ENCODE data around the gene GLCE.
"Not testable (repeated sequence)": the region's sequence is repeated elsewhere in the genome, so short reads cannot be mapped to it uniquely, and the experiment has no call there.

Gene GLCE

DNA sequence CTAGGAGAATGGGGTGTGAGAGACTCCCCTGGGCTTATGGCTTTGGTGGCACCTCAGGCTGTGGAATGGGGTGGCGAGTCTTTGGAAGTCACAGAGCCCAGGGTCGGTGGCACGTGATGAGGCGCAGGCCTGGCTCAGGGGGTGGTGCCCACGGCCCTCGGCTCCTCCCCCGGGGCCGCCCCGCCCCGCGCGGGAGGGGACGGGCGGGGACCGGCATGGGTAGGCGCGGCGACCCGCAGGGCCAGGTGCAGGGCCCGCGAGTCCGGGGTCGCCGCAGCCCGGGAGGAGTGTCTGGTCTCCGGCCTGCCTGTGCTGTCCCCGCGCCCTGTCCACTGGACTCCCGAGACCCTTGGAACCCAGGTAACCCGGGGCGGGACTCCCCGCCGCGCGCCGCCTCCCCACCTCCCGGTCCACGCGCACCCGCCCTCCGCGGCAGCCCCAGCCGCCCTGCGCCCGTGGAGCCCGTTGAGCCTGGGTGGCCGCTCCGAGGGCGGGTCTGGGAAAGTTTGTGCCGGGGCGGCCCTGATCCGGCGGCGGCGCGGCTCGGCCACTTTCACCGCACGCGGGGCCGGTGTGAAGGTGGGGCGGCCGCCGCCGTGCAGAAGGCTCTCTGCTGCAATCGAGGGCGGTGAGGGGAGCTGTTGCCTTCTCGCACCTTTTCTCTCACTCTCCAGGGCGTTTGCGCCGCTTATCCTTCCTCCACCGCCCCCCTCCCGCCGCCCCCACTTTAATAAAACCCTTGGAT is 138.4 kb downstream of the GLCE start, which contains the start of gene PAQR5:
TSS of gene PAQR5 (plus strand) at position 216 of the 745 bp plus-strand sequence. CDS start 61,169 bp downstream, outside the sequence.
- DNase-seq (ENCODE audit: low spot score): peak; percentile 52

DNA sequence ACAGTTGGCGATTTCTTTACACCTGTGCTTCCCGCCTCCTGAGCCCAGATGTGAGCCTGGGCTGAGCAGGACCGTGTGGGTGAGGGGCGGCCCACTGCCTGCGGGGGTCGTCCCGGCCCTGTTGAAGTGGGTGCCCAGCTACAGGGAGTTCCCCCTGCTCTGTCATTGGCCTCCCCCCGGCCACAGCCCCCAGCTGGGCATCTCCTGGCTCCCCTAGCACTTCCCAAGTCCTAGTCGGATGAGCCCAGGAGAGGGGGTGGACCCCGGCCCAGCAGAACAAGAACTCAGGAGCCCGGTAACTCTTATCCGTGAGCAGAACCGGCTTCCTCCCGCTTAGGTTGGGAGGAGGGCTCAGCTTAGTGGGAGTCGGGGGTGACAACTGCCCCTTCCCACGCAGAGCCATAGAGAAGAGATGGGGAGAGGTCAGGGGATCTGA is 139.0 kb downstream of the GLCE start:
- no peak for DNase-seq (ENCODE audit: low spot score)

DNA sequence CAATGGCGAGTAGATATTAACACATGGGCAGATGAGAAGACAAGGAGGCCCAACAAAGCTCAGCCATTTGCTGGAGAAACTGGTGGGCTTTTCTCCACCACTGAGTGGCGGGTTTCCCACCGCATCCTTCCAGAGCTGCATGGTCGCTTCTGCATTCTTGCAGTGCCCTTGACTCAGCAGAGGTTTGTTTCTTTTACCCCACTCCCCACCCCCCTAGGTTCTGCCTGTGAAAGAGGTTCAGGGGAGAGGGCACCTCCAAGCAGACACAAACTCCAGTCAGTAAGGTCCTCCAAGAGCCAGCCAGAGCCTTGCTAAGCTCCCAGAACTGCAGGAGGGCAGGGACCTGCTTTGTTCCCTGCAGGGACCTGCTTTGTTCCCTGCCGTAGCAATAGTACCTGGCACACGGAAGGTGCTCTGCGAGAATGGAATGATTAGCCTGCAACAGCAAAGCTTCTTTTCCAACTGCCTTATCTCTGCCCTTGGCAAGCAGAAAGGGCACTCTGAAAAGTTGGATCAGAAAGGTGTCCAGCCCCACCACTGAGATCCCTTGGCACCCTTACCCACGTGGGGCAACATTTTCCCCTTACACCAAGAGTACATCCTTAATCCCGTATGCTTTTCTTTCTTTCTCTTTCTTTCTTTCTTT is 139.6 kb downstream of the GLCE start:
- DNase-seq (ENCODE audit: low spot score): no peak

DNA sequence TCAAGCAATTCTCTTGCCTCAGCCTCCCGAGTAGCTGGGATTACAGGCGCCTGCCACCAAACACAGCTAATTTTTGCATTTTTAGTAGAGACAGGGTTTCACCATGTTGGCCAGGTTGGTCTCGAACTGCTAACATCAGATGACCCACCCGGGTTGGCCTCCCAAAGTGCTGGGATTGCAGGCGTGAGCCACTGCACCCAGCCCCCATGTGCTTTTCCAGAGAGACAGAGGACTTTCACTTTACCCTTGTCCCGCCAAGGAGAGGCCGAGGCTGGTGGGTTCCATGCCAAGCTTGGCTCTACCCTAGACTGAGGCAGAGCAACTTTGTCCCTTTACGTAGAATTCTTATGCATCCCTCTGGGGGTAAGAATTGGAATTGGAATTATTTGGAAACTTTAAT is 140.7 kb downstream of the GLCE start:
- DNase-seq (ENCODE audit: low spot score): not testable (repeated sequence)

DNA sequence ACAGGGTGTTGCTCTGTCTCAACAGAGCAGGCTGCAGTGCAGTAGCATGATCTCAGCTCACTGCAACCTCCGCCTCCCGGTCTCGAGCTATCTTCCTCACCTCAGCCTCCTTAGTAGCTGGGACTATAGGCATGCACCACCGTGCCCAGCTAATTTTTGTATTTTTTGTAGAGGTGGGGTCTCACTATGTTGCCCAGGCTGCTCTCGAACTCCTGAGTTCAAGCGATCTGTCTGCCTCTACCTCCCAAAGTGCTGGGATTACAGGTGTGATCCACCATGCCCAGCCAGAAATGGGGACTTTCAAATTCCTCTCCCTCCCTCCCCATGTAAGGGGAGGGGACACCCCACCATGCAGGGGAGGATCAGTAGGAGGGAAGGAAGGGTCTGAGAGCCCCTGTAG is 141.7 kb downstream of the GLCE start:
- not testable (repeated sequence) for DNase-seq (ENCODE audit: low spot score)

DNA sequence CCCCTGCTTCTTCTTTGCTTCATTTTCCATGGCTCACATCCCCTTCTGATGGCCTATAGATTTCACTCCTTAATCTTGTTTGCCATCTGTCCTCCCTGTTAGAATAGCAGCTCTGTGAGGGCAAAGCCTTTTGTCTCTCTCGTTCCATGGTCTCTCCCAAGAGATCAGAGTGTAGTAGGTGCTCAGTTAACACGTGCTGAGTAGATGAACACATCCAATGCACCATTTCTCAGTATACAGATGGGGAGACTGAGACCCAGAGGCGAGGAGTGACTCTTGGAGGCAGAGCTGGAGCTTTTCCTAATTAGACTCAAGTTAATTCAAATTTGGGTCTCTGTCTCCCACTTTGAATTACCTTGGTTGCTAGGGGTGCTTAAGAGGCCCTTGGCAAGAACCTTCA is 142.5 kb downstream of the GLCE start:
- no peak for DNase-seq (ENCODE audit: low spot score)

DNA sequence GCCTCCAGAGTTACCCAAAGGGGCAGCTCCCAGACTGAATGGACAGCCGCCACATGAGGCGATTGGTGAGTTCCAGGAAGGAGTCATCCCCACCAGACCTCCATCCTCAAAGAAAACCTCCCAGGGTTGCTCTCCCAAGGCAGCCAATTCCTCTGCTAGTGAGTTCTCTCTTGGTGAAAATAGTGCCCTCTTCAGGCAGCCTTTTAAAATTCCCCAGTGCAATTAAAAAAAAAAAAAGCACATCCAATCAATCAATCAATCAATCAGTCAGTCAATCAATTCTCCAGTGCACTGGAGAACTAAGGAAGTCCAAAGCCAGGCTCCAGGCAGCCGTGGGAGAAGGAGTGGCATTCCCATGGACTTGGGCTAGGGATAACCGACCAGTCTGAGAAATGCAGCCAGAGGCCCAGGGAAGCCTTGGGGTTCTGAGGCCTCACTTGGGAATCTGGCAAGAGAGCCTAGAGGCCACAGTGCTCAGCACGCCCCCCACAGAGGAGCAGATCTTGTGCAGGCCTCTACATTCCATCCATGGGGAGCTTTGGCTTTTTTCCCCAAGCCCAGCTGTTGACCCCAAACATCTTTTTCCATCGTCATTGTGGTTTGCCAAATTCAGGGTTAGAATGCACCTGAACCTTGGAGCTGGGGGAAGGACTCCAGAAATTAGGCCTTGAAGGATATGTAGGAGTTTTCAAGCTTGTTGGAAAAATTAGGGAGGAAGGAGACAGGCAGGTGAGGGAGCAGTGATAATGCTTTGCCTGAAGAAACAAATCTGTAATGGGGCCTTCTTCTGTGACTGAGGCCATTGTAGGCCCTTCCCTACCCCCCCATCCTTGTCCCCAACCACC is 143.1 kb downstream of the GLCE start:
- no peak for DNase-seq (ENCODE audit: low spot score)

DNA sequence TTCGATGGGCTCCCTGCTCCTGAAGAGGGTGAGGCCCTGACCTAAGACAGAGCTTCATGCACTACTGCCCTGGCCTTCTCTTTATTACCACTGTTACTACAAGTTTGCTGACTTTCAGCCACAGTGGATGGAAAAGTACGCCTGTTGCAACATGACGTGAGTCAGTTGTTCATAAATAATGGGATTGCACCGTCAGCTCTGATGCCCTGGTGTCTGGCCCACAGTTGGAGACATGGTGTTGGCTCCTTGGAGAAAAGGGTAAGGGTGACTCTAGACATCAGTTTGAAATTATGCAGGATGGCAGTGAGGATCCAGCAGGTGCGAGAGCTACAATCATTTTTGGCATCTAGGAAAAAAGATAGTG is 143.7 kb downstream of the GLCE start:
- no peak for DNase-seq (ENCODE audit: low spot score)

DNA sequence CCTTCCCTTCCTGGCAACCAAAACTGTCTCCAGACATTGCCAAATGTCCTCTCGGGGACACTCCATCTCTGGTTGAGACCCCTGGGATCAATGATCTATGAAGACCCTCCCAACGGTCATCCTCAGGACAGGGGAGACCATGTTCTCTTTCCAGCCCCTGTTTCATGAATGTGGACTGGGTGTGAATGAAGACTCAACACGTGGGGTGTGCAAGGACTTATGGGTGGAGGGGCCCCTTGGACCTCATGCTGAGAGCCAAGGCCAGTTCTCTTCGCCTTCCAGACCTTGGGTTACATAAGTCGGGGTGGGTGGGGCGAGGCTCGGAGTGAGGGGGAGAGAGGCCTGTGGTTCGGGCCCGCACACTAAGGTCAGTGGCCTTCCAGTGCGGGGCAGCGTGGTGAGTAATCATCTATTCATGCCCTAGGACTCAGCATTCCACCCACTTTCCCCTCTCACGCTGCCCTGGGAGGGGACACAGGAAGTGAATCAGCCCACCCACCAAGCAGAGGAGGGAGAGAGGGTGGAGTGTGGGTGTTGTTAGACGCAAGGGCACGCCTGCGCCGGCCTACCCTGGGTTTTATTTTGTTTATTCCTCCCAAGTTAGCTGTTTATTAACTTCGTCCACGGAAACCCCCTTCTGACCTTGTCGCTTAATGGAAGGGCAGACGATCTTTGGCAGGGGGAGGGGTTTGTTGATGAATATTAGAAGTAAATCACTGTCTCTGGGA is 144.9 kb downstream of the GLCE start:
- no peak for DNase-seq (ENCODE audit: low spot score)

DNA sequence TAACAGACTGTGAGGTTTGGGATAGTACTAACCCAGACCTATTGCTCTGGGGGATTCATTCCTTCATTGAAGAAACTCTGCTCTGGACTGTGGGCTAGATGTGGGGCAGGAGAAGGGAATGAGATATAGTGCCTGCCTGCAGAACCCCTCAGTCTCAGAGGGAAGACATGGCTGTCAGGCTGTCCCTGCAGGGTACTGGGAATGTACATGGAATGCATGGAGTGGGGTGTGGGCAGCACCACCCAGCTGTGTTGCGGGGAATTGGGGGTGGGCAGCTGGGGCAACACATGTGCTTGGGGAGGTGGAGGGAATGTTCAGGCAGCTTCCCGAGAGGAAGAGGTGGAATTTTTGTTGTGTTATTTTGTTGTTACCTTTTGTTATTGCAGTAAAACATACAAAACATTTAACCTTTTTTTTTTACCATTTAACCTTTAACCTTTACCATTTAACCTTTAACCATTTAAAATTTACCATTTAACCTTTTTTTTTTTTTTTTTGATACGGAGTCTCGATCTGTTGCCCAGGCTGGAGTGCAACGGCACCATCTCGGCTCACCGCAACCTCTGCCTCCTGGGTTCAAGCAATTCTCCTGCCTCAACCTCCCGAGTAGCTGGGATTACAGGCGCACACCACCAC is 145.6 kb downstream of the GLCE start:
- no peak for DNase-seq (ENCODE audit: low spot score)

DNA sequence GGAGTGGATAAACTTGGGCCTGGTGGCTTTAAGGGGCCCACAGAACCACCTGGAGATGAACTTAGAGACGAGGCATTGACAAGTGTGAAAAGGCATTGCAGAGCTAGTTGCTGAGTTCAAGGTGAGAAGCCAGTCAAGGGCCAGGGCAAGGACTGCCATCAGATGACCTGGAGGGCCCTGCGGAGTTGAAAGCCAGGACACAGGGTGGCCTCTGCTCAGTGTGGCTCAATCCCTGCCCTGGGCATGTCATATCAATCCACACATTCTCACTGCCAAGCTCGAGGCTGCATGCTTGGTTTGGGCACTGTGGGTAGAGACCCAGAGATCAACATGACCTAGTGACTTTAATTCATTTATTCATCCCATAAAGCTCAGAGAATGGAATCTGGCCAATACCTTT is 147.5 kb downstream of the GLCE start:
- DNase-seq (ENCODE audit: low spot score): no peak

DNA sequence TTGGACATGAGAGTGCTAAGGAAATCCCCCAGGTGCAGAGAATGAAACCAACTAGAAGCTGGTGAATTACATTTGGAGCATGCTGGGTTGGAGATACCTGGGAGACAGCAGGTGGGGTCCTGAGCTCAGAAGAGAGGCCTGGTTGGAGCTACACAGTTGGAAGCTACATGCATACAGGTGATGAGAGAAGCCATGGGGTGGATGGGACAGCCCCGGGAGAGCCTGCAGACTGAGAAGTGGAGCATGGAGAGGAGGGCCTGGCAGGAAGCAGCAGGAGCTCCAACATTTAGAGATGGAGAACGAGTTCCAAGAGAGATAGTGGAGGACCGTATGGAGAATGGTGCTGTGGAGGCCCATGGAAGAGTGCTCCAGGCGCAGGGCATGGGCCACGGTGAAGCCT is 148.5 kb downstream of the GLCE start:
- no peak for DNase-seq (ENCODE audit: low spot score)

DNA sequence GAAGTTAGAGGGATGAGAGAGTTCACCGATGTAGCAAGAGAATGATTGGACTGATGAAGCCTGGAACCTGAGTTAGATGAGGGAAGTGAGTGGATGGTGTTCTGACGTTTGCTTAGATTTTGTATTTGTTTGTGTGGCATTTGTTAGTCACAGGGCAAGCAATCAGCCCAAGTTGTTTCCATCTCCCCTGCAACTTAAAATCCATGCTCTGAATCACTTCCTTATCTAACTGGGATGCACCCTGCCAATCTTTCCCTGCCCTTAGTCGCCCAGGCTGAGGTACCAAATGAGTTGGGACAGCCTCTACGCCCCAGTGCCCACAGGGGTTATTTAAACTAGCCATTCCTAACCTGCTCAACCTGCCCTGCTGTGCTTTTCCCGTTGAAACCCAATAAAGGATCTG is 150.9 kb downstream of the GLCE start:
- DNase-seq (ENCODE audit: low spot score): no peak

DNA sequence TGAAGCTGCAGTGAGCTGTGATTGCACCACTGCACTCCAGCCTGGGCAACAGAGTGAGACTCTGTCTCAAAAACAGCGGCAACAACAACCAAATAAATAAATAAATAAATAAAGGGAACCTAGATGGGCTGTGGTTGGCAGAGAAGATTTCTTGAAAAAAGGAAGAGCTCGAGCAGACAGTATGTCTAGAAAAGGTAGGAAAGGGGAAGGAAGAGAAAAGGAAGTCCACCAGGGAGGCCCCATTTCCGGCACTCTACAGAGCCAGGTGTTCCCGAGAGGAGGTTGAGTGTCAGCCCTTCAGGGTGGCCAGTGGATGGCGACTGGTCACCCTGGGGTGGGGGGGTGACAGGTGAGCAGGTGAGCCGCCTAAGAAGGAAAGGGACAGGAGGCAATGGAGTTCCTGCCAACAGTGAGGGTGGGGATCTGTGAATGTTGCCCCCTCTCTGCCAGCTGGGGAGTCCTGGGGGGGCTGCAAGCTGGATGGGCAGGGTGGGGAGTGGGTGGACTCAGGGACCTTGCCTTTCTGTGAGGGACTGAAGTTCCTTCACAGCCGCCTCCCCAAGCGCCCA is 153.1 kb downstream of the GLCE start:
- no peak for DNase-seq (ENCODE audit: low spot score)

DNA sequence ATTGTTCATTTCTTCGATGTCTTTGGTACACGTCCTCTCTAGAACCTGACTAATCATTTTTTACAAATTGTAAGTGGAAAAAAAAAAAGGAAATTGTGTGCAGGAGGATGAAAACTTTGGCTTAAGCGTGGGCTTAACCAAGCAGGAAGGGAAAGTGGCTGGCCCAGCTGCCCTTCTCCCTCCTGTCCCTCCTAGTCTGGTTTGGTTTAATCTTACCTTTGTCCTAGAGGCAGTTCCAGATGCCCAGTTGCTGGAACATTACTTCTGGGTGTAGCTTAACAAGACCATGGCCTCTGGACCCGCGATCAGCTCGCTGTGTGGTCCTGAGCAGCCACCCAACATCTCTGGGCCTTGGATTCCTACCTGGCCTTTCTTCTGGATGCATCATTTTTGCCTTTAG is 153.7 kb downstream of the GLCE start:
- no peak for DNase-seq (ENCODE audit: low spot score)

DNA sequence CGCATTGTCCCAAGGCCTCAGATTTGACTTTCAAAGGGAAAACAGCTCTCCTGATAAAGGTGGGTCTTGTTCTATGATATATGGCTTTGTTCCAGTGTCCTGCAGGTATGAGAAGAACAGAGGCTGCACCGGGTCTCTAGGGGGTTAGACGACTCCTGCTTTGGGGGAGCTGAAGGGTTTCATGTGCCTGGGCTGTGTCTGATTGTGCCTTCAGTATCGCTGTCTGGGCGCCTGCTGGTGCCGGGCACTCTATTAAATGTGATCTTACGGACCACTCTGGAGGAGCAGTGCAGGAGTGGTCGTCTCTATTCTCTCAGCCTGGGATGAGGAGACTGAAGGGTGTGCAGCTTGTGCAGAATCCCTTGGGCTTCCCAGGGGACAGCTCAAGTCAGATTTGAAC is 154.3 kb downstream of the GLCE start:
- no peak for DNase-seq (ENCODE audit: low spot score)

DNA sequence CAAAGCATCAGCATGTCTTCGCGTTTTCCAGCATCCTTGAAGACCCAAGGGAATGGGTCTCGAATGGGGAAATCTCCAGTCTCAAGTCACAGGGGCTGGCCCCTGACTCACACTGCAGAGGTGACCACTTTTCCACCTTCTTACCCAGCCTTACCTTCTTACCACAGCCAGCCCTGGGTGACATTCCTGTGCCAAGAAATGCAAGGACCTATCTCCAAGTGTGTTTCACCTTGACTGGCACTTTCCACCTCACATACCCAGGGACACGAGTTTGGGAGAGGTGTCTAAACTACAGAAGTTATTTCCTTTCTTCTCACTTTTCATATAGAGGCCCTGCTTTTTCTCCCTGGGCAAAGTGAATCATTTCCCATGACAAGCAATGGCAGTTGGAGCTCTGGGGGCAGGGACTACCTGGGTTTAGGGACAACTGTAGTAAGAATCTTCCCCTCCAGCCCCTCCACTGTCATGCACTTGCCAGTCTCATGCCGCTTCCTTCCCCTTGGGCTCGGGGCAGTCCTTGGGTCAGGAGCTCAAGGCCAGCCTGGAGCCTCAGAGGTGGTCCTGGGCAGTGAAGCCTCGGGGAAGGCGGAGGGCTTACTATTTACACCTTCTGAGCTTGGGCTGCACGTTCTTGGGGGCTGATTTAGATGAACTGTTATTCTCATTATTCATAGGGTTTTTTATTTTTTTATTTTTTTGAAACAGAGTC is 155.1 kb downstream of the GLCE start:
- DNase-seq (ENCODE audit: low spot score): no peak

DNA sequence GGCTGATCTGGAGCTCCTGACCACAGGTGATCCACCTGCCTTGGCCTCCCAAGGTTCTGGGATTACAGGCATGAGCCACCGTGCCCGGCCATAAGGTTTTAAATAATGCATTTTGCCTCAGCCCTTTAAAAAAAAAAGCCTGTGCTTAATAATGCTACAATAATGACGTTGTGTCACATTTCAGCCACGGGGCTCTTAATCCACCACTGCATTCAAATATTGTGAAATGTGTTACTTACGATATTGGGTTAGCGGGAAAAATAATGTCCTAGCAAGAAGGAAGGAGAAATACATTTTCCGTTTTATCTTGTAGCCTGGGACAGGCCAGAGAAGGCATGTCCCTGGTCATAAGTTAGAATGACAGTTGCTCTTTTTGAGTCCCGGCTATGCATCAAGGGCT is 155.9 kb downstream of the GLCE start:
- no peak for DNase-seq (ENCODE audit: low spot score)

DNA sequence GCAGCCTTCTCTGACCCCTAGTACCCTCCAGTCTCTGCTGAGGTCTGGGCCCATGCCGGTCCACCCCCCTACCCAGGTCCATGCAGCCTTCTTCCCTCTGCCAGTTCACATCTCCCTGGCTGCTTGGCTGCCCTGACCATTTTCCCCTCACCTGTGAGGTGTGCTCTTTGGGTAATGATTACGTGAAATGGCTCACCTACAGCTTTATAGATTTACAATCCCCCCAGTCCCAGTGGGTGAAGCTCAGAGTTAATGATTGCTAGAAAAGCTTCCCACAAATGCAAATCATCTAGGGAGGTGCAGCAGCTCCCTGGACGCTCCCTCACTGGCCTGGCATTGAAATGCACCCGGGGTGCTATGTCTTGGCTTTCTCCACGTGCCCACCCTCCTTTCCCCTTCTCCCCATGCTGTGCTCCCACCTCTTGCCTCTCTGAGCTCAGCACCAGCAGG is 157.0 kb downstream of the GLCE start:
- no peak for DNase-seq (ENCODE audit: low spot score)

DNA sequence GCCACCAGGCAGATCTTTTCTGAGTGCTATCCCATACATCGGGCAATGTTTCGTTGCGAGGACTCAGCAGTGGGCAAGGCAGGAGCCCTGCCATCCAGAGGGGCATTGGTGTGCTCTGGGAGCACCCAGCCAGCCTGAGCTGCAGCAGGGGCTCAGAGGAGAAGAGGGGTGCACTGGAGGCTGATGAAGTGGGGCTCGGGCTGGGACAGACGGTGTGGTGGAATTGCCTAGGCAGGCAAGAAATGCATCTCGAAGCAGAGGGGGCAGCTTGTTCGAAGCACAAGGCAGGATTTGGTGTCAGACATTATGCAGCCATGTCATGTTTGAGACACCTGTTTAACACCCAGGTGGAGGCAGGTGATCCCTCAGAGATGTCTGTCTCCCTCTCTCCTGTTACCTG is 157.6 kb downstream of the GLCE start:
- DNase-seq (ENCODE audit: low spot score): no peak

All from SK-N-DZ (cell line).